HG03097 (cell line): Measurements from ENCODE around the gene DTX3L.

Source experiments
- ATAC-seq: cut with Tn5 transposase; IDR thresholded peaks from one replicate; pipeline ENCODE4 v1.9.1; 2021; ENCODE audit not compliant: unreplicated experiment, low FRiP score

DTX3L gene

DNA sequence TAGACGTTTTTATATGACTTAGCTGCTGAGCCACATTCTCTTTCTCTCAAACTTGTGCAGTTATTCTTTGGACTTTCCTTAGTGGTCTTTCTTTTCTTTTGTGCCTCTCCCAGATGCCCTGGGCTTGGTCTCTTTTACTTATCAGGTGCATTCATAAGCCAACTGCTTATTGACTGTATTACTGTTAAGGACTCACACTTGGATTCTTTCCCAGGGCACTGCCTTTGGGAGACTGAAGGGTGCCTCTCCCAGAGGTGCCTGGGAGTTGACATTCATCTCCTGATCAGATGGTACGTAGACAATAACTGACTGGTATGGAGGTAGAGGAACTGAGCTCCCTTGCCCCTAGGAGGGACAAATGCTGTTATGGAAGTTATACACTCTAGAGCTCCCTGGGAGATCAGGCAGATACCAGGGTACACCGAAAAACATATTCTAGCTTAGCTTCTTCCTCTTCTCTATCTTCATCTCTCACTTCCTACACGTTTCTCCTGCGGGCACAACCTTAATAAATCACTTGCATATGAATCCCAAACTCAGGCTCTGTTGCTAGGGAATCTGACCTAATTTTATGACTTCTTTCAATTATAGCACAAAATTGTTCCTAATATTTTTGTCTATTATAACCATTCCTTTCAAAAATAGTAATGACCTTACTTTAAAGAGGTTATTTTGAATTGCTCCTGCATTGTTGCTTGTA is 38.0 kb downstream of the DTX3L start:
- ATAC-seq: no peak

DNA sequence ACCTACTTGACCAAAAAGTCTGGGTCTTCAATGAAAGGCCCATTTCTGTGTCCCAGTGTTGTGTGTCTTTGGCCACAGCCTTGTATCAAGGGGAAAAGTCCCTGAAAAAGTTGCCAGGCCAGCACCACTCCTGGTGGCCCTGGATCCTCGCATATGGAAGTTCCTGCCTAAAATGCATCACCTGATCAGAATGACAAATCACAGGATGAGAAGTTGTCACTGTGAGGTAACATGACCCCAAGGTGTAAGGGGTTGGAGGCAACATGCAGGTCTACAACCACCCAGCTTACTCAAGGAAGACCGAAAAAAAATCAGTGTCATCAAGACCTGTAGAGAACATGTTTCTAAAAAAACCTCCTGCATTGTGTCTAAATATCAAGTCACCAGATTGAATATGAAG is 38.9 kb downstream of the DTX3L start:
- no peak for ATAC-seq

DNA sequence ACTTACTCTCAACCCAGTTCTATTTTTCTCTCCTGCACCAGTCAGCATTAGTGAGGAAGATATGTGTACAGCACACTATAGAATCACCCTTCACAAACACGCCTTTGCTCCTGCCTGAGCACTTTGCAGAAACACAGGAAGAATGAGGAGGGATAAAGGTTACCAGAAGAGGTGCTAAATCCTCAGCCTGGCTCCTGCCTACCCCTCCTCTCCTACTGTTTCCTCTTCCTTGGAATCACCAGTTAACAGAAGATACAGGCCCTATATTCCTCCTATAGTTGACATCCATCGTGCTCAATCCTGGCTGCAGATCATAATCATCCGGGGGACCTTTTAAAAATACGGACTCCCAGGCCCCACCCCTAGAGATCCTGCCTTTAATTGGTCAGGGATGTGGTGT is 42.2 kb downstream of the DTX3L start:
- ATAC-seq: no peak

DNA sequence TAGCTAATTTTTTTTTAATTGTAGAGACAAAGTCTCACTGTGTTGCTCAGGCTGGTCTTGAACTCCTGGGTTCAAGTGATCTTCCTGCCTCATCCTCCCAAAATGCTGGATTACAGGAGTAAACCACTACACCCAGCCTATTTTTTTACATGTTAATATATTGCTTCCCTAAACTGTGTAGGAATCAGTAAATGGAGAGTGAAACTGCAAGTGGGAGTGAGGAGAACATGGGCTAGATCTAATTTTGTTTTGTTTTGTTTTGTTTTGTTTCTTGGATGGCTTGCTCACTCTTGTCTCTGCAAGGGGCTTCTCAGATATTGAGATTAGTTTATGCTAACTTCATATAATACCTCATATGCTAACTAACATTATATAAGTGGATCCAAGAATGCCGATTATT is 44.8 kb downstream of the DTX3L start:
- no peak for ATAC-seq

DNA sequence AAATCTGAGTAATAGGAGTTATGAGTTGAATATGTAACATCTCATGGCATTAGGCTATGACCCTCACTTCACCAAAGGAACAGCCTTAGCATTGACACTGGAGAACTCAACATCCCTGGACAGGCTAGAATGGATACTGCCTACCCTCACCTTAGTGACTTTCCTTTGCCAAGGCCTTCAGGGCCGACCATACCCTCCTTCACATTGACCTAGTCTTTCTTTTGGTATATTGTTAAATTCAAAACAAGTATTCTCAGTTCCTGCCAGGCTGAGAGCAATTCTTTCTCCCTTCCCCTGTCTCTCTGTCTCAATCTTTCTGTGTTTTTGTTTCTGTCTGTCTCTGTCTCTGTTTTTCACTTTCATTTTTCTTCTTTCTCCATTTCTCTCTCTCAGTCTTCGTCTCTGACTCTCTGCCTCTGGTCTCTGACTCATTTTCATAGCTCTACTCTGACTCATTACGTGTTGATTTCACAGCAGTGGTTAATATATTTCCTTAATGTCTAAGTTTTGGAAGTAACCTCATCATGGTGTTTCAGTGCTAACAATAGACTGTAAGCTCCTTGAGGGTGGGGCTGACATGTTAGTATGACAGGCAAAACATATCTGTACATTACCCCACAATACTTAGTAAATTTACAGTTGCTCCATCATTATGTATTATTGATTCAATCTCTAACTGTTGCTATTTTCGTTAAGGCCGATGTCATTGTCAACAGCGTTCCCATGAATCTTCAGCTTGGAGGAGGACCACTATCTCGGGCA is 45.8 kb downstream of the DTX3L start:
- ATAC-seq: peak; percentile 91

DNA sequence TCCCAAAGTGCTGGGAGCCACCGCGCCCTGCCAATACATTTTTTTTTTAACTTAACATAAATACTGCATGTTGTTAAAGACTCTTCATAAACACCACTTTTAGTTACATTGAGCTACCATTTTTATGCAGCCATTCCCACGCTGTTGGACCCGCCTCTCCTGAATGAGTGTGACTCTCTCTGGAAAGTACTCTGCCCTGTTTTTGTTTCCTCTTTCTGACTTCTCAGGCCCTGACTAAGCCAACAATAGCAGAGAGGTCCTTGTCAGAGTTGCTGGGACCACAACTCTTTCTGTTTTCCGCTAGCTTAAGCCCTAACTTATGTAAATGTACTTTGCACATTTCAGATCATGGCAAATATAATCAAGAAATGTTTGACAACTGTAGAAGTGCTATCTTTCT is 48.6 kb downstream of the DTX3L start:
- no peak for ATAC-seq

DNA sequence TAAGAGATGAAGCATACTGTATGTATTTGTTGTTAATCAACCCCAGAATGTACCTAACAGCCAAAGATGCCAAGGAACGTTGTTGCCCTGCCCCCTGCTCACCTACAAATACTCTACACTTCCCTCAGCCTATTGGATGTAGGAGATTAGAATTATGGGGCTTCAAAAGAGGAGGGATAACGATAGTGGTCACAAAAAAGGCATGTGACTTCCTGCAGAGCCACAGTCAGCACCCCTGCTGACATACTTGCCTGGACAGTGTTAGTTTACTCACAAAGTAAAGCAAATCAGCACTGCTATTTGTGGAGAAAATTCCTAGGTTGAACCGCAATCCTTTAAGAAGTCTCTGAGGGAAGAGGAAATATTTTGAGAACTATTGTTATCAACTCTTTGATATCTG is 51.2 kb downstream of the DTX3L start:
- ATAC-seq: no peak

DNA sequence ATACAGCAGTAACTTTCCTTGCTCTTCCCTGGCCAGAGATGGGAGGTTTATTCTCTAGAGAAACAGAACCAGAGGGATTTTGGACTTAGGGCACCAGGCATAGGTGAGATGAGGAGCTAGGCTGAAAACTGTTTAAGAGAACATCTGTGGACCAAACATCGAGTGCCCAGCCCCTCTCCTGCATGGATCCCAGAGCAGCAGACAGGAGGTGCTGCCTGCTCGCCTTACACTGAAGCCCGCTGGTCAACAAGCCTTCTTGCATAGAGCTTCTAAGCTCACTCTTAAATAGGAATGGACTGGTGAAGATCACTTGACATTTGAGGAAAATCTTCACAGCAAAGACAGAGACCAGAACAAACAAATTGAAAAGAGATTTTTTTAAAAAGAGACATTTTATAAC is 54.5 kb downstream of the DTX3L start:
- ATAC-seq: no peak

DNA sequence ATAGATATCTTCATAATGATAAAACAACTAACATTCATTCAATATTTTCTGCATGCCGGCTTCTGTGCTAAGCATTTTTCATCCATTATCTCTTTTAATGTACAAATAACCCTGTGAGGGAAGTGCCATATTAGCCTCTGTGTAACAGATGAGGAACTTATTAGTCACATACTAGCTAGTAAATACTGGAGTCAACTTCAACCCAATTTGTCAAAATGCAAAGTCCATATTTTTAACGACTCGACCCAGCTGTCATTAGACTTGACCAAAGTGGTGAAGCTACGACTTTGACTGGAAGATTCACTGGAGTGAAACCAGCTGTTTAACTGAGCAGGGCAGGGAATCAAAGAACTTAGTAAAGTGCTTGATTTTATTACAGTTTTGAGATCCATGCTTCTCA is 54.9 kb downstream of the DTX3L start:
- no peak for ATAC-seq

DNA sequence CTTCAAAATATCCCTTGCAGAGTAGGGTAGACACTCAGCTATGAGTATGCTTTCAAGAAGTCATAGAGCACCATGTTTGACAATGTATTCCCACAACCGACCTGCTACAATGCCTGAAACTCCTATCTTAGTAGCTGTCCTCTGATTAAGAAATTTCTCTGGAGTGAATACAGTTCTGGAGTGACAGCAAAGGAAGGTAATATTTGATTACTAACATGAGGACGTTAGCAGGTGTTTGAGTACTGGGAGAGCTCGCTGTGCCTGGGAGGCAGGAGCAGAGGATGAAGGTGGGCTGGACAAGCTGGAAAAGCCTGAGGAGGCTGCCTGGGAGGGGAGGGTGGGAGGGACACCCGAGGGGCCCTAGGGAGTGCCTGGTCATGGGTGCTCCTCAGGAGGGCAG is 56.3 kb downstream of the DTX3L start:
- ATAC-seq: no peak

DNA sequence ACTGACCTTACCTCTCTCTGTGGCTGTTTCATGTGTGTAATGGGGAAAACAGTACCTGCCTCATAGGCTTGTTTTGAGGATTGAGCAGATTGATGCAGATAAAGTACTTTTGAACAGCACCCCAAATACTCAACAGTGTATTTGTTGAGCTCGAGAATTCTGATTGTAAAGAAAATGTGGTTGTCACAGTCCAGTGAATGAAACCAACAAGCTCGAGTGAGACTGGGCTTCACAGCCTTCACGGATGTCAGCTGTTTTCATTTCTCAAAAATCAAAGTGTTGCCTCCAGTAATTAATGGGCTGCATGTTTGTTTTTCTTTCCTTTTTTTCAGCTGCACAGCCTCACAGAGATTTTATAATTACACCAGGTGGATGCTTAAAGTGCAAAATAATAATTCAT is 57.0 kb downstream of the DTX3L start:
- no peak for ATAC-seq

DNA sequence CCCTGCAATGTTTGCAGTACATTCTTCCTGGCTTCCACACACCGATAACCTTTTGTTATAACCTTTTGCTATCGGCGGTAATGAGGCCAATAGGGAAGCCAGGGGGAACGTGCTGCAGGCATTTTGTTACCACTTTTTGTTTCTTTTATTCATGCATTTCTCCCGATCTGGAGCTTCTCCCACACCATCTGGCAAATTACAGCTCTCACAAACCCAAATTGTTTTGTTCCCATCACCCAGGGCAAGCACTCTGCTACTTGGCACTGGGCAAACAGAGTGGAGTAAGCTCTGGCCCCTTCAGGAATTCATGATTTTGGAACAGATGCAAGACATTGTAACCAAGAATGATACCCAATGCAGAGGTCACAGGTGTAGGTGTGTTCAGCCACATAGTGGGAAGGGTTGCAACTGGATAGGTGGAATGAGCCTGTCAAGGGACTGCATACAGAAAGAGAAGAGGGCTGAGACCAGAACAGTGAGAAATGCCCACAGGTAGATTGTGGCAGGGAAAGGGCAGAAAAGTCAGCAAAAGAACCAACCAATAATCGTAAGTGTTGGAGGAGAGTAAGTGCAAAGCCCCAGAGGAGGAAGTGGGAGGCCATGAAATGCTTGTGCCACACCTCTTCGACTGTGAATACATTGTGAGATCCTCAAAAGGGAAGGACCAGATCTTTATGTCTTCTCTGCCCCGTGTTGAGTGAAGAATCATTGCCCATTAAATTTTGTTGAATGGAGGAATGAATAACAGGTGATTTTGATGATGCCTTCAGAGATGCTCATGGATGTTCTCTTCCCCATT is 59.1 kb downstream of the DTX3L start:
- ATAC-seq: no peak
